ENCODE measurements around the gene SPAG9.

GRCh38 chr17:50922107-50922506 is 198.6 kb downstream of the SPAG9 start:
- TF ChIP-seq CTCF (IDR thresholded peaks at IDR 0.05) (no peak), EZH2 (IDR thresholded peaks at IDR 0.05; ENCODE audit: borderline replicate concordance, insufficient read depth, low read depth, low read length, poor library complexity, severe bottlenecking) (no peak)

All from B cell (primary cell).